Breast epithelium (tissue), 3 donors: ENCODE measurements around the gene JPT2.

Experiments used
- CTCF ChIP-seq, 3 donors: fragments of 450-650 bp; IDR thresholded peaks; one replicate each; pipeline ENCODE4 v1.5.1; 2016 to 2017; ENCODE audit warnings: antibody characterized with exemption in 3 of 3, mild to moderate bottlenecking in 3 of 3, moderate library complexity in 3 of 3
- POLR2A ChIP-seq: fragments of 450-650 bp; IDR thresholded peaks from one replicate; pipeline ENCODE4 v1.6.1; 2016; ENCODE audit warnings: antibody characterized with exemption, mild to moderate bottlenecking, moderate library complexity

- TF ChIP-seq CTCF (IDR thresholded peaks at IDR 0.05): no peak
- TF ChIP-seq POLR2A: no peak
These were observed 11.8 kb downstream of the JPT2 start for GRCh38 chr16:1689853-1690252.
